Skeletal muscle satellite cell (primary cell): ENCODE data around the gene CHTF18.

Experiments
- H3K27me3 ChIP-seq: 2 replicates; pipeline ENCODE4 v1.7.0; 2013; ENCODE audit warnings: low read length; ENCODE audit not compliant: control insufficient read depth, insufficient read depth
- H3K36me3 ChIP-seq: 2 replicates; pipeline ENCODE4 v1.7.0; 2013; ENCODE audit warnings: mild to moderate bottlenecking, control low read depth, low read length; ENCODE audit not compliant: insufficient read depth
- H3K4me1 ChIP-seq: 2 replicates; pipeline ENCODE4 v1.7.0; 2013; ENCODE audit warnings: low read length; ENCODE audit not compliant: control insufficient read depth, insufficient read depth
- H3K4me2 ChIP-seq: 2 replicates; pipeline ENCODE4 v1.7.0; 2013; ENCODE audit warnings: mild to moderate bottlenecking, low read length
- H3K4me3 ChIP-seq: 2 replicates; pipeline ENCODE4 v1.7.0; 2013; ENCODE audit warnings: low read length
- H3K9ac ChIP-seq: 2 replicates; pipeline ENCODE4 v1.7.0; 2013; ENCODE audit warnings: mild to moderate bottlenecking, low read depth, low read length, moderate library complexity
- H3K9me3 ChIP-seq: replicated peaks from 2 replicates; pipeline ENCODE4 v1.7.0; 2013; ENCODE audit warnings: mild to moderate bottlenecking, control low read depth, low read length

Gene CHTF18

GRCh38 chr16:797686-798085 lies 9.3 kb downstream of the CHTF18 start:
- Histone ChIP-seq H3K36me3 (peaks cover 2% of the 10 kb centered on the region), H3K27me3 (peaks cover 38% of the 10 kb centered on the region), H3K9ac (no peak overlapping the region), H3K4me3 (no peak overlapping the region), H3K4me1 (no peaks in the 10 kb centered on the region), H3K4me2 (no peak overlapping the region), H3K9me3 (no peaks in the 10 kb centered on the region)

- H3K4me3 ChIP-seq, result no peak overlapping the region
- H3K9me3 ChIP-seq, result no peaks in the 10 kb centered on the region
- H3K4me2 ChIP-seq, result no peak overlapping the region
- no peak overlapping the region for H3K9ac ChIP-seq
- H3K27me3 ChIP-seq, result peaks cover 47% of the 10 kb centered on the region
- peaks cover 2% of the 10 kb centered on the region for H3K36me3 ChIP-seq
- H3K4me1 ChIP-seq, result no peaks in the 10 kb centered on the region
These were observed 10.2 kb downstream of the CHTF18 start for GRCh38 chr16:798666-799065.

GRCh38 chr16:799111-799947 lies 10.9 kb downstream of the CHTF18 start:
- Histone ChIP-seq H3K9ac (no peak overlapping the region), H3K36me3 (peaks cover 2% of the 10 kb centered on the region), H3K4me2 (no peak overlapping the region), H3K4me3 (no peak overlapping the region), H3K4me1 (no peaks in the 10 kb centered on the region), H3K27me3 (peaks cover 51% of the 10 kb centered on the region), H3K9me3 (no peaks in the 10 kb centered on the region)

- no peaks in the 10 kb centered on the region for H3K9me3 ChIP-seq
- no peak within 1 kb of the TSS for H3K4me3 ChIP-seq
- no peak within 1 kb of the TSS for H3K4me2 ChIP-seq
- no peaks in the 10 kb centered on the region for H3K4me1 ChIP-seq
- H3K27me3 ChIP-seq, result peaks cover 52% of the 10 kb centered on the region
- no peak within 1 kb of the TSS for H3K9ac ChIP-seq
- peaks cover 2% of the 10 kb centered on the region for H3K36me3 ChIP-seq
These were observed 11.8 kb downstream of the CHTF18 start, which contains the start of gene GNG13 for GRCh38 chr16:799948-800833. GNG13 (minus strand) TSS chr16:800734; CDS start chr16:799077, 1,657 bp downstream.

GRCh38 chr16:800834-801511 lies 12.6 kb downstream of the CHTF18 start:
- Histone ChIP-seq H3K27me3 (peaks cover 52% of the 10 kb centered on the region), H3K36me3 (peaks cover 2% of the 10 kb centered on the region), H3K4me2 (no peak overlapping the region), H3K9me3 (no peaks in the 10 kb centered on the region), H3K9ac (no peak overlapping the region), H3K4me1 (no peaks in the 10 kb centered on the region), H3K4me3 (no peak overlapping the region)

GRCh38 chr16:801584-802363 lies 13.4 kb downstream of the CHTF18 start:
- no peak overlapping the region for H3K4me2 ChIP-seq
- H3K4me1 ChIP-seq, result no peaks in the 10 kb centered on the region
- peaks cover 2% of the 10 kb centered on the region for H3K36me3 ChIP-seq
- H3K9me3 ChIP-seq, result no peaks in the 10 kb centered on the region
- no peak overlapping the region for H3K4me3 ChIP-seq
- peaks cover 52% of the 10 kb centered on the region for H3K27me3 ChIP-seq
- no peak overlapping the region for H3K9ac ChIP-seq

GRCh38 chr16:802461-802860 lies 14.0 kb downstream of the CHTF18 start:
- Histone ChIP-seq H3K27me3 (peaks cover 52% of the 10 kb centered on the region), H3K4me2 (no peak overlapping the region), H3K9ac (no peak overlapping the region), H3K4me3 (no peak overlapping the region), H3K9me3 (no peaks in the 10 kb centered on the region), H3K36me3 (no peaks in the 10 kb centered on the region), H3K4me1 (no peaks in the 10 kb centered on the region)

- Histone ChIP-seq H3K27me3 (peaks cover 52% of the 10 kb centered on the region), H3K9ac (no peak overlapping the region), H3K4me3 (no peak overlapping the region), H3K36me3 (no peaks in the 10 kb centered on the region), H3K4me2 (no peak overlapping the region), H3K9me3 (no peaks in the 10 kb centered on the region), H3K4me1 (no peaks in the 10 kb centered on the region)
These were observed 14.7 kb downstream of the CHTF18 start for GRCh38 chr16:802914-803753.

- Histone ChIP-seq H3K27me3 (peaks cover 52% of the 10 kb centered on the region), H3K9me3 (no peaks in the 10 kb centered on the region), H3K4me2 (no peak overlapping the region), H3K4me3 (no peak overlapping the region), H3K9ac (no peak overlapping the region), H3K36me3 (no peaks in the 10 kb centered on the region), H3K4me1 (peaks cover 4% of the 10 kb centered on the region)
These were observed 15.3 kb downstream of the CHTF18 start for GRCh38 chr16:803754-804080.
